NCI-H2196 (cell line): Measurements from ENCODE around the gene NECTIN3.

Experiments
- DNase-seq: peaks from one replicate; lab custom pipeline; 2025; ENCODE audit not compliant: unreplicated experiment; lab: John Stamatoyannopoulos, UW

The NECTIN3 gene

DNA sequence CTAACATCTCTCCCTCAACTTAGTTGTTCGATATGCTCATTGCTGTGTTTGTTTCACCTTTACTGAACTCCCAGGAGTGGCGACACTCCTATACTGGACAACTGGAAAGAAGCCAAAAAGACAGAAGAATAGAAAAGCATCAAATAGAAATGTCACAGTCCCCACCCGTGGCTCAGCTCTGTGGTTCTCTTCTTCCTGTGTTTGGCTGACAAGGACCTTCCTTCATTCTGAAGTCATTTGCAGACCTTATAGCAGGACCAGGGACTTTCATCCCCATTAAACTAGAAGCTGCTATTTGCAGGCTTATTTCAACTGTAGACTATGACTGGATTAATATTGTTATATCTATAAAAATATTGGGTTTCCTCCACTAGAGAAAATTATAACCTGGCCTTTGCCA, 125.9 kb downstream of the NECTIN3 start:
- no peak for DNase-seq

DNA sequence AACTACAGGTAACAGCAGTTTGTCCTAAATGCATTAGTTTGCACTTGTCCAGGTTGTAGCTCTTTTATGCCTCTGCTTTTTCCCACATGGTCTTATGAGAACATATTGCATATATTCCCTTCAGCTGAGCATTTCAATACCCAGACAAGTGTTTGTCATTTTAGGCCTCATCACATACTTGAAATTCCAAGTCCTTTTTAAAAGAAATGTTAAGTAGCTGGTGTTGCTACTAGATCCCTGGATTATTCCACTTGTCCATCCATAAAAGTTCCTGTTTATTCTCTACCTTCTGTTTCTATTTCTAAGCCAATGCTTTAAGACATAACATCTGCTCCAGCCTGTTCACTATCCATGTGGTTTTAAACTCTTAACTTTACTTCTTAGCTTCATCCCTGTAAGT, 128.4 kb downstream of the NECTIN3 start:
- DNase-seq: no peak

GRCh38 chr3:111210003-111210711, 138.5 kb downstream of the NECTIN3 start:
- DNase-seq: no peak

GRCh38 chr3:111210866-111211564, 139.4 kb downstream of the NECTIN3 start:
- no peak for DNase-seq

- no peak for DNase-seq
Observed at GRCh38 chr3:111212511-111212910, 140.9 kb downstream of the NECTIN3 start.

- DNase-seq: no peak
Observed at GRCh38 chr3:111215481-111215880, 143.9 kb downstream of the NECTIN3 start.

DNA sequence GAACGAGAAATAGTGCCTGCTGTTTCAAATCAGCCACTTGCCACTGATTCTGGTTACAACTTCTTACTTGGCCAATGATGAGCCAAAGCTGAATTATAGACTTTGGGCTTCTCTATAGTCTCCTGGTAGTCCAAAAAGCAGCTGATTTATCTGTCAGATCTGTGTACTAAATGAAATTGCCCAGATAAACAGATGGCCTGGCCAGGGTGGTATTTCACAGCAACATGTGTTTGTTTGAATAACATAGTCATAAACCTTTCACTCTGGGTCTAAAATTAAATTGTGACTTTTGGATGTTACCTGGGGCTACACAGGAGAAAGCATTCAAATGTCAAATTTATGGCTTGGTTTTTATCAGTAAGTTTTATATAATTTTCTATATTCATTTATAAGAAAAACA, 147.0 kb downstream of the NECTIN3 start:
- no peak for DNase-seq

- no peak for DNase-seq
Observed at GRCh38 chr3:111227216-111227615, 155.6 kb downstream of the NECTIN3 start.

DNA sequence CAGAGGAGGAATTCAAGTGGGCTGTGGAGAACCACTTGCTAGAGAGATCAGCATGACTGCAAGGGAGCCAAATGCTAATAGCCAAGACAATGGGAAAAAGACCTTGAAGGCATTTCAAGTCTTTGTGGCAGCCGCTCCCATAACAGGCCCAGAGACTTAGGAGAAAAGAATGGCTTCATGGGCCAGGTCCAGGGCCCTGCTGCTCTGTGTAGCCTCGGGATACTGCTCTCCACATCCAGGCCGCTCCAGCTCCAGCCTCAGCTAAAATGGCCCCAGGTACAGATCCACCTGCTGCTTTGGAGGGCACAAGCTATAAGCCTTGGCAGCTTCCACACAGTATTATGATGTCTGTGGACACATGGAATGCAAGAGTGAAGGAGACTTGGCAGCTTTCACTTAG, 157.7 kb downstream of the NECTIN3 start:
- DNase-seq: no peak

- no peak for DNase-seq
Observed at GRCh38 chr3:111236836-111237713, 165.5 kb downstream of the NECTIN3 start.

GRCh38 chr3:111237946-111238345, 166.3 kb downstream of the NECTIN3 start:
- DNase-seq: no peak

DNA sequence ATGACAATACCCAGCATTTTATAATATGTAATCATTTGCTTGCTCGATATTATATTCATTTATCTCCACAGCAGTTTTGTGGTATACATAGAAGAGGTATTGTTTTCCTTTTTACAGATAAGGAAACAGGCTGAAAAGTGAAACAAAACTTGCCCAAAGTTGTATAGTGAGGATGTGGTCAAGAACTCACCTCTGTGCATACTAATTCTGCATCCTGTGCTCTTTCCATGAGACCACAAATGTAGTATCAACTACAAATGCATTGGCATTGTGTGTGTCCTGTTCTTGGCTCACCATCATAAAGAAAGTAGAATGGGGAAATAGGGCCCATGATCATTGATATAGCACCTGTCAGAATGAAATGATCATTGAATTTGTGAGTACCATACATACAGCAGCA, 167.3 kb downstream of the NECTIN3 start:
- no peak for DNase-seq

GRCh38 chr3:111241960-111242359, 170.3 kb downstream of the NECTIN3 start:
- DNase-seq: no peak
